Endothelial cell (in vitro differentiated cells): ENCODE measurements around the gene HRH2. TPM values are rescaled to one million over a fixed set of nuclear protein-coding genes. Genes with fewer than 3 reads are reported as not detected.

Source experiments
- DNase-seq: peaks from one replicate; pipeline ENCODE4 v3.0.0; 2021; ENCODE audit warnings: low spot score
- H3K27ac Mint-ChIP-seq: one replicate; pipeline ENCODE4 v1.8.0; 2021; ENCODE audit warnings: mixed read lengths, inconsistent platforms; ENCODE audit not compliant: unreplicated experiment
- H3K27me3 Mint-ChIP-seq: one replicate; pipeline ENCODE4 v1.8.0; 2021; ENCODE audit warnings: mild to moderate bottlenecking, moderate library complexity, mixed read lengths, inconsistent platforms; ENCODE audit not compliant: unreplicated experiment
- H3K36me3 Mint-ChIP-seq: one replicate; pipeline ENCODE4 v1.8.0; 2021; ENCODE audit warnings: mild to moderate bottlenecking, low read depth, mixed read lengths, inconsistent platforms; ENCODE audit not compliant: unreplicated experiment
- H3K4me1 Mint-ChIP-seq: one replicate; pipeline ENCODE4 v1.8.0; 2021; ENCODE audit warnings: mild to moderate bottlenecking, mixed read lengths, inconsistent platforms; ENCODE audit not compliant: unreplicated experiment
- H3K4me3 Mint-ChIP-seq: one replicate; pipeline ENCODE4 v1.8.0; 2021; ENCODE audit warnings: mild to moderate bottlenecking, mixed read lengths, inconsistent platforms; ENCODE audit not compliant: unreplicated experiment
- H3K9me3 Mint-ChIP-seq: one replicate; pipeline ENCODE4 v1.8.0; 2021; ENCODE audit warnings: mixed read lengths, inconsistent platforms; ENCODE audit not compliant: unreplicated experiment
- CTCF ChIP-seq: fragments of 200-600 bp; sonication (generic); IDR thresholded peaks from one replicate; pipeline ENCODE4 v1.5.0; 2021; ENCODE audit warnings: antibody characterized with exemption; ENCODE audit not compliant: unreplicated experiment
- total RNA-seq: library from RNA; stranded (reverse); fragmentation: NEBNext Ultra II Directional; extraction: Animal tissue kit (Norgen Biotek cat#: 25700); gene quantifications from one replicate; pipeline ENCODE4 v1.2.1, GENCODE V29; 2021; ENCODE audit not compliant: unreplicated experiment

The HRH2 gene
- total RNA-seq, 1 donor from 2014 or later = 0.41 TPM

DNA sequence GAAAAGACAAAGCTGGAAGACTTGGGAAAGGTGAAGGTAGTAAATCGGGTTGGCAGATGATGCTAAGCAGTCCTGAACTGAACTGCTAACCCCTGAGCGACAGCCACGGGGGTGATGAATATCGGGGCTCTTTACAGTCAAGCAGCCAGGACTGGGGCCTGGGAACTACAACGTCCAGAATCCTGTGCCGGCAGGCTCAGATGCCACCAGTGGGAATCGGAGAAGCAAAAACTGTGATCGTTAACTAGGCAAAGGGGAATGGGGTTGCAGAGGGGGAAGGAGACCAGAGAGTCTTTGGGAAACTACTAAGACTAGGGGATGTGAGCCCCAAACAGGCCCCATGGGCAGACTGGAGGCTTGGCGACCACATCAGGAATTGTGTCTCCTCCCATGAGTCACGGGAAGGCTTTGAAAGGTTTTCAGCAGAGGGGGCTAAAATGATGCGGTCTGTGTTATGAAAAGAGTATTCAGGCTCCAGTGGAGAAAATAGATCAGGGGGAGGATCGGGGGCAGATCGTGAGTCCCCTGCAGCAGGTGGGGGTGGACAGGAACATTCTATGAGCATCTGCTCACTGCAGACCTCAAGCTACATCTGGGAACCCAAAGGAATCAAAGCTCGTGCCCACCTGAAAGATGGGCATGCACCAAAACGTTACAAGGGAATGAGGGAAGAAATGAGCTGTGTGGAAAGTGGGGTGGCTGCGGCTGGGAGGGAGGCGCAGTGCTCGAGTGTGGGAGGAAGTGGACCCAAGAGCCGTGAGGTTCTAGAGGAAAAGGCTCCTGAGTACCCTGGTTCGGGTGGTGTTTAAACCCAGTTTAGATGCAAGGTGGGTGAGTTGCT, 53.8 kb downstream of the HRH2 start:
- TF ChIP-seq CTCF = no peak
- Mint-ChIP-seq H3K27me3 (peaks cover 8% of the 10 kb centered on the region), H3K4me1 (no peaks in the 10 kb centered on the region), H3K27ac (no peak overlapping the region), H3K4me3 (no peak overlapping the region), H3K9me3 (peaks cover 8% of the 10 kb centered on the region), H3K36me3 (peaks cover 7% of the 10 kb centered on the region)
- no peak for DNase-seq

- Mint-ChIP-seq H3K36me3 (peaks cover 7% of the 10 kb centered on the region), H3K27ac (no peak overlapping the region), H3K9me3 (peaks cover 9% of the 10 kb centered on the region), H3K27me3 (peaks cover 8% of the 10 kb centered on the region), H3K4me1 (no peaks in the 10 kb centered on the region), H3K4me3 (no peak overlapping the region)
- no peak for TF ChIP-seq CTCF
- no peak for DNase-seq
These were observed 54.4 kb downstream of the HRH2 start for GRCh38 chr5:175712313-175712680.

GRCh38 chr5:175712681-175713085, 54.8 kb downstream of the HRH2 start:
- Mint-ChIP-seq H3K36me3 (peaks cover 7% of the 10 kb centered on the region), H3K27ac (no peak overlapping the region), H3K4me3 (no peak overlapping the region), H3K27me3 (peaks cover 8% of the 10 kb centered on the region), H3K9me3 (peaks cover 9% of the 10 kb centered on the region), H3K4me1 (no peaks in the 10 kb centered on the region)
- DNase-seq = no peak
- no peak for TF ChIP-seq CTCF

DNA sequence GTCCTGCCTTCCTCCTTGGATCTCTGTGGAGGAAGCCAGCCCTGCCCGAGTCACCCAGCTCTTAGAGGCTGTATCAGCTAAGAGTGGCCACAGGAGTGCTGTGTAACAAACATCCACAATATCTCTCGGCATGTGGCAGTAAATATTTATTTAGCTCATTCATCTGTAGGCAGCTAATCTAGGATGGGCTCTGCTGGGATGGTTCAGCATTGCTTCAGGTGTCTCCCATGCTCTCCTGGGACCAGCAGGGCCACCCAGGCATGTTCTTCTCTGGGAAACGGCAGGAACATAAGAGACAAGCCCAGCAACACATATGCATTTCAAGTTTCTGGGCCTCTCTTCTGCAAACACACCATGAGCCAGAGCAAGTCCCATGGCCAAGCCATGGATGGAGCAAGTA, 56.1 kb downstream of the HRH2 start:
- Mint-ChIP-seq H3K27ac (no peak overlapping the region), H3K4me3 (no peak overlapping the region), H3K9me3 (peaks cover 9% of the 10 kb centered on the region), H3K4me1 (no peaks in the 10 kb centered on the region), H3K27me3 (peaks cover 8% of the 10 kb centered on the region), H3K36me3 (peaks cover 7% of the 10 kb centered on the region)
- no peak for TF ChIP-seq CTCF
- DNase-seq = no peak

DNA sequence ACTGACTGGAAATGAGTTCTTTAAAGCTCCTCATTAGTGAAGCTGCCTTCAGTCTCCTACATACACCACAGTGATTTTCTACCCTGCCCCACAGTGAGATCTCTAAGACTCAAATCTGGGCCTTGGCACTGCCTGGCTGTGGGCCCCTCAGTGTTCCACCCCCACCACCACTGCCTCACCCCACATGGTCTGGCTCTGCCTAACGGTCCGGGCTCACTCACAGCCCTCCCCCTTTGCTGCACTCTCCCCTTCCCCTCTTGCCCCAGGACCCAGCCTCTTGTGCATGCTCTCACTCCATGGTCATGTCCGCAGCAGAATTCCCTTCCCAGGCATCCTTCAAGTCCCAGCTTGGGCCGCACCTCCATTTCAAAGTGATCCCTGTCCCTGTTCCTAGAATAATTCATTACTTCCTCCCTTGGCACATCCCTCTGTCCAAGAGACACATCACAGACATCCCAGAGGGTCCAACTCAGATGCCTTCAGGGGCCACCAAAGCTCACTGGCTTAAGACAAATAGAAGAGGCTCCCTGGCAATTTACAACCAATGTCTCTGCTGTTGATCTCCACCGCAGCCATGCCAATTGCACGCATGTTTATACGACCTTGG, 56.7 kb downstream of the HRH2 start:
- no peak for DNase-seq
- H3K27me3 Mint-ChIP-seq = peaks cover 6% of the 10 kb centered on the region
- H3K27ac Mint-ChIP-seq = no peak overlapping the region
- peaks cover 9% of the 10 kb centered on the region for H3K9me3 Mint-ChIP-seq
- no peak overlapping the region for H3K4me3 Mint-ChIP-seq
- no peak for TF ChIP-seq CTCF
- no peaks in the 10 kb centered on the region for H3K4me1 Mint-ChIP-seq
- H3K36me3 Mint-ChIP-seq = peaks cover 7% of the 10 kb centered on the region
